HepG2 (cell line): ENCODE measurements around the gene MKNK1. TPM values are rescaled to one million over a fixed set of nuclear protein-coding genes. Genes with fewer than 3 reads are reported as not detected.
A peak's percentile ranks its signal among the peaks of the same experiment; 100 is the strongest.

ENCODE experiments used
- ATAC-seq: fragments of 200-7000 bp; cut with Tn5 transposase; 3 replicates; pipeline ENCODE4 v1.9.1; 2020; ENCODE audit warnings: mild to moderate bottlenecking, moderate library complexity
- BruUV-seq: library from RNA; stranded (reverse); fragments of 400-500 nt; replicated peaks from 2 replicates; lab custom pipeline; 2021; lab: Mats Ljungman, UMichigan
- CTCF ChIA-PET: fragments of 300-600 bp; formaldehyde crosslinking; extraction: SDS; loops from one replicate; lab custom pipeline; 2021; ENCODE audit warnings: low total read pairs, inconsistent platforms, low intra/inter-chr PET ratio; lab: Yijun Ruan, JAX
- POLR2A ChIA-PET: fragments of 350-600 bp; sonication (Branson Sonifier 250); formaldehyde crosslinking; loops from one replicate; lab custom pipeline; 2020; ENCODE audit warnings: antibody characterized with exemption, inconsistent platforms; lab: Yijun Ruan, JAX
- DNase-seq: peaks from one replicate; pipeline ENCODE4 v3.0.0-alpha.2; 2015; ENCODE audit warnings: low spot score
- FAIRE-seq: peaks from 3 replicates; lab custom pipeline; 2011; peaks lifted over from hg19 to GRCh38; lab: Jason Lieb, UNC
- H2AFZ ChIP-seq: one replicate; pipeline ENCODE4 v1.6.1; 2011; ENCODE audit warnings: low read length, inconsistent platforms
- H3K27ac ChIP-seq: fragments of 300-600 bp; 3 replicates; pipeline ENCODE4 v1.8.0; 2011; ENCODE audit warnings: mixed run types, mild to moderate bottlenecking, mixed read lengths, low read length, inconsistent platforms; ENCODE audit not compliant: insufficient read depth; ENCODE audit errors: extremely low read length
- H3K27me3 ChIP-seq, 2 experiments: fragments of 200-600 bp in 1 of 2; 2 replicates in 1 of 2; 3 replicates in 1 of 2; pipeline versions ENCODE4 v1.6.0 to v1.8.0; 2011; ENCODE audit warnings: low read length in 2 of 2, mild to moderate bottlenecking in 2 of 2, moderate library complexity in 2 of 2, inconsistent platforms in 1 of 2; ENCODE audit not compliant: insufficient read depth in 2 of 2, control insufficient read depth in 1 of 2
- H3K36me3 ChIP-seq, 2 experiments: fragments of 200-600 bp in 1 of 2; replicated peaks in 1 of 2; 2 replicates in 1 of 2; 3 replicates in 1 of 2; pipeline versions ENCODE4 v1.5.1 to v1.8.0; 2011; ENCODE audit warnings: low read length in 2 of 2, inconsistent platforms in 1 of 2; ENCODE audit not compliant: insufficient read depth in 2 of 2, control insufficient read depth in 1 of 2
- H3K4me1 ChIP-seq: 2 replicates; pipeline ENCODE4 v1.5.1; 2012; ENCODE audit warnings: low read length, inconsistent platforms; ENCODE audit not compliant: insufficient read depth
- H3K4me2 ChIP-seq: 2 replicates; pipeline ENCODE4 v1.6.0; 2011; ENCODE audit warnings: low read depth, low read length, inconsistent platforms
- H3K4me3 ChIP-seq, 3 experiments: fragments of 200-600 bp in 1 of 3; sonication (generic), shearing (Covaris generic) in 1 of 3; replicated peaks in 1 of 3; 2 replicates each; pipeline ENCODE4 v1.5.1; 2011 to 2016; ENCODE audit warnings: low read length in 3 of 3, inconsistent platforms in 2 of 3, low read depth in 2 of 3, mild to moderate bottlenecking in 2 of 3, control low read depth in 1 of 3, mixed read lengths in 1 of 3; ENCODE audit not compliant: insufficient read depth in 1 of 3
- H3K79me2 ChIP-seq: one replicate; pipeline ENCODE4 v1.6.1; 2011; ENCODE audit warnings: low read length, inconsistent platforms; ENCODE audit not compliant: insufficient read depth
- H3K9ac ChIP-seq: 2 replicates; pipeline ENCODE4 v1.6.0; 2011; ENCODE audit warnings: mild to moderate bottlenecking, low read depth, low read length, inconsistent platforms; ENCODE audit not compliant: insufficient read depth
- H3K9me3 ChIP-seq: 2 replicates; pipeline ENCODE4 v1.5.1; 2012; ENCODE audit warnings: mild to moderate bottlenecking, low read length
- H4K20me1 ChIP-seq: 2 replicates; pipeline ENCODE4 v1.6.0; 2011; ENCODE audit warnings: inconsistent platforms, mild to moderate bottlenecking, low read length, moderate library complexity; ENCODE audit not compliant: insufficient read depth
- MTERF4 ChIP-seq: sonication (generic); formaldehyde crosslinking; IDR thresholded peaks from 2 replicates; pipeline ENCODE4 v1.8.0; 2023; ENCODE audit warnings: mild to moderate bottlenecking, missing genetic modification reagents
- REST ChIP-seq, 2 experiments: IDR thresholded peaks; 2 replicates each; pipeline ENCODE4 v1.6.1; 2011 to 2012; ENCODE audit warnings: low read length in 2 of 2, borderline replicate concordance in 1 of 2, low read depth in 1 of 2, mild to moderate bottlenecking in 1 of 2, moderate library complexity in 1 of 2
- ZNF354B ChIP-seq: sonication (generic); formaldehyde crosslinking; IDR thresholded peaks from 2 replicates; pipeline ENCODE4 v1.8.0; 2022; ENCODE audit warnings: mild to moderate bottlenecking, missing genetic modification reagents
- ZNF776 ChIP-seq: sonication (generic); formaldehyde crosslinking; IDR thresholded peaks from 2 replicates; pipeline ENCODE4 v1.4.0; 2020; ENCODE audit warnings: mild to moderate bottlenecking, missing genetic modification reagents
- WGBS: methylation state at CpG from one replicate; pipeline ENCODE4 v1.1.6; 2017; ENCODE audit warnings: low lambda C conversion rate; 5-methylcytosine and 5-hydroxymethylcytosine counted together
- in situ Hi-C: cut with HindIII; loops from 2 replicates; pipeline ENCODE4 v1.10.0; 2017; ENCODE audit warnings: low pct_unique_long_range_greater_than_20kb; ENCODE audit not compliant: extremely low pct_ligation_motif_present
- intact Hi-C: fragments of 100-400 bp; cut with micrococcal nuclease; formaldehyde crosslinking; loops from one replicate; pipeline ENCODE4 v1.10.0; 2022; ENCODE audit not compliant: unreplicated experiment
- polyA plus RNA-seq, 8 experiments: library from polyadenylated mRNA; depleted of rRNA in 3 of 8; stranded (reverse) in 7 of 8; unstranded in 1 of 8; fragments of >200 nt; fragmentation: Illumina TruSeq in 4 of 8; extraction: Trizol in 4 of 8; gene quantifications; 2 replicates each; pipeline versions ENCODE4 v1.2.1 to v1.2.3, GENCODE V29; 2011 to 2016; ENCODE audit warnings: low read depth in 4 of 8, missing spikeins in 1 of 8, mixed read lengths in 1 of 8; ENCODE audit not compliant: insufficient read depth in 1 of 8
- total RNA-seq, 5 experiments: library from RNA; depleted of rRNA; stranded (reverse); fragments of >200 nt; fragmentation: Illumina TruSeq; extraction: Trizol; gene quantifications; 2 replicates each; pipeline ENCODE4 v1.2.3, GENCODE V29; 2016; ENCODE audit warnings: low read depth in 1 of 5

Gene MKNK1
- total and polyA plus RNA-seq, 2 of the 13 experiments (the other 11 are each of a cell fraction or from before 2014, with no cell fraction given) = 18.5 to 24.1 TPM

GRCh38 chr1:46554597-46555381 is 49.3 kb downstream of the MKNK1 start:
- CTCF ChIA-PET = no interaction called here
- POLR2A ChIA-PET = no interaction called here
- ATAC-seq = no peak
- BruUV-seq = no TSS peak
- Histone ChIP-seq H3K9me3 (no peaks in the 10 kb centered on the region), H3K36me3 (peaks cover 0 to 3% of the 10 kb centered on the region in 2 experiments; a peak in 2 of 5 replicates), H3K4me2 (no peak overlapping the region), H3K4me3 (no peak overlapping the region), H3K4me1 (peaks cover 11% of the 10 kb centered on the region; the same call in 1 of the 2 replicates), H2AFZ (no peak overlapping the region), H3K79me2 (no peaks in the 10 kb centered on the region), H4K20me1 (no peaks in the 10 kb centered on the region), H3K9ac (no peak overlapping the region)
- DNase-seq = no peak
- in situ Hi-C loops = no loop called here
- no peak for FAIRE-seq
- intact Hi-C loops = loop anchor here (10.0 kb wide), 1 partner anchor 170 kb away; no protein-coding TSS in a partner anchor
- TF ChIP-seq ZNF354B (CRISPR knock-in tag) (no peak), ZNF776 (CRISPR knock-in tag) (no peak), MTERF4 (0 out of 2 replicates have a peak, but pooled peaks have one; percentile 25), REST (IDR thresholded peaks at IDR 0.05; ENCODE audit: borderline replicate concordance in 1 of 2, low read depth in 1 of 2, low read length in 2 of 2) (peak; percentile 5 to 67; a peak in 3 of 4 replicates)
- TF ChIP-seq, all 625 proteins: peak for 2
- 57% methylated on average over 10 of the region's 12 CpGs for WGBS
- peaks cover 0 to 10% of the 10 kb centered on the region in 2 experiments; a peak in 1 of 5 replicates for H3K27me3 ChIP-seq
- no peak overlapping the region for H3K27ac ChIP-seq
